ENCODE results near the gene BRME1.

Gene BRME1

GRCh38 chr19:13869281-13869680 lies 36.6 kb downstream of the BRME1 start:
- Histone ChIP-seq H2BK120ac (ENCODE audit: low read depth, low read length) (no peak overlapping the region), H2BK5ac (ENCODE audit: low read length) (no peak overlapping the region), H3K23ac (ENCODE audit: low read depth, low read length, poor library complexity) (no peak overlapping the region), H3K36me3 (replicated peaks in 1 of 2; ENCODE audit: control insufficient read depth in 2 of 2, insufficient read depth in 2 of 2, low read length in 2 of 2) (no peaks in the 10 kb centered on the region), H3K4me1 (ENCODE audit: control insufficient read depth in 2 of 2, insufficient read depth in 1 of 2, low read depth in 1 of 2, low read length in 2 of 2) (peaks cover 7 to 9% of the 10 kb centered on the region in 2 donors), H3K14ac (ENCODE audit: low read length) (no peak overlapping the region), H2AFZ (ENCODE audit: low read length) (no peak overlapping the region), H3K4me2 (ENCODE audit: insufficient read depth, low read length, poor library complexity, severe bottlenecking) (no peak overlapping the region), H3K79me1 (ENCODE audit: low read depth, low read length) (peaks cover 4% of the 10 kb centered on the region), H4K8ac (ENCODE audit: low read depth, low read length) (no peak overlapping the region), H2BK12ac (ENCODE audit: low read length) (no peak overlapping the region), H3K4me3 (ENCODE audit: low read length in 2 of 2) (no peak overlapping the region), H3K18ac (ENCODE audit: low read length) (no peak overlapping the region), H3K27me3 (ENCODE audit: control insufficient read depth in 3 of 3, insufficient read depth in 3 of 3, low read depth in 1 of 3, low read length in 3 of 3) (peaks cover 8 to 45% (median 29%) of the 10 kb centered on the region in 3 experiments), H3K9ac (ENCODE audit: low read depth, low read length, poor library complexity) (no peak overlapping the region), H3K4ac (ENCODE audit: low read length) (no peak overlapping the region), H3K27ac (replicated peaks; ENCODE audit: low read length) (no peak overlapping the region), H4K91ac (ENCODE audit: low read depth, low read length, poor library complexity) (no peak overlapping the region), H3K9me3 (replicated peaks in 1 of 2; ENCODE audit: control insufficient read depth in 2 of 2, insufficient read depth in 1 of 2, low read depth in 1 of 2, low read length in 2 of 2) (peaks cover 0 to 4% of the 10 kb centered on the region in 2 donors), H2BK15ac (ENCODE audit: low read length) (no peak overlapping the region), H2AK5ac (ENCODE audit: low read depth, low read length) (no peak overlapping the region)
- DNase-seq (ENCODE audit: low spot score), result no peak
- WGBS, 2 donors (ENCODE audit: extremely low coverage in 2 of 2, insufficient read length in 2 of 2, insufficient replicate concordance in 1 of 2), result no CpG with 5 or more reads among the region's 13 CpGs

- no peak overlapping the region for H3K4me3 ChIP-seq (ENCODE audit: low read length in 2 of 2)
- no peak overlapping the region for H2BK120ac ChIP-seq (ENCODE audit: low read depth, low read length)
- no peak overlapping the region for H3K23ac ChIP-seq (ENCODE audit: low read depth, low read length, poor library complexity)
- H3K27ac ChIP-seq (replicated peaks; ENCODE audit: low read length), result no peak overlapping the region
- peaks cover 8 to 50% (median 35%) of the 10 kb centered on the region in 3 experiments for H3K27me3 ChIP-seq (ENCODE audit: control insufficient read depth in 3 of 3, insufficient read depth in 3 of 3, low read depth in 1 of 3, low read length in 3 of 3)
- H4K8ac ChIP-seq (ENCODE audit: low read depth, low read length), result no peak overlapping the region
- H3K79me1 ChIP-seq (ENCODE audit: low read depth, low read length), result peaks cover 4% of the 10 kb centered on the region
- no peak overlapping the region for H3K14ac ChIP-seq (ENCODE audit: low read length)
- H3K4me2 ChIP-seq (ENCODE audit: insufficient read depth, low read length, poor library complexity, severe bottlenecking), result no peak overlapping the region
- H3K18ac ChIP-seq (ENCODE audit: low read length), result no peak overlapping the region
- H2AK5ac ChIP-seq (ENCODE audit: low read depth, low read length), result no peak overlapping the region
- no peaks in the 10 kb centered on the region for H3K36me3 ChIP-seq (replicated peaks in 1 of 2; ENCODE audit: control insufficient read depth in 2 of 2, insufficient read depth in 2 of 2, low read length in 2 of 2)
- no peak overlapping the region for H2BK5ac ChIP-seq (ENCODE audit: low read length)
- no peak overlapping the region for H3K4ac ChIP-seq (ENCODE audit: low read length)
- WGBS, 2 donors (ENCODE audit: extremely low coverage in 2 of 2, insufficient read length in 2 of 2, insufficient replicate concordance in 1 of 2), result no CpG with 5 or more reads among the region's 4 CpGs
- H2AFZ ChIP-seq (ENCODE audit: low read length), result no peak overlapping the region
- peaks cover 7 to 10% of the 10 kb centered on the region in 2 donors for H3K4me1 ChIP-seq (ENCODE audit: control insufficient read depth in 2 of 2, insufficient read depth in 1 of 2, low read depth in 1 of 2, low read length in 2 of 2)
- no peak for DNase-seq (ENCODE audit: low spot score)
- no peak overlapping the region for H2BK12ac ChIP-seq (ENCODE audit: low read length)
- no peak overlapping the region for H4K91ac ChIP-seq (ENCODE audit: low read depth, low read length, poor library complexity)
- H3K9ac ChIP-seq (ENCODE audit: low read depth, low read length, poor library complexity), result no peak overlapping the region
- peaks cover 0 to 4% of the 10 kb centered on the region in 2 donors for H3K9me3 ChIP-seq (replicated peaks in 1 of 2; ENCODE audit: control insufficient read depth in 2 of 2, insufficient read depth in 1 of 2, low read depth in 1 of 2, low read length in 2 of 2)
- H2BK15ac ChIP-seq (ENCODE audit: low read length), result no peak overlapping the region
Observed at GRCh38 chr19:13868663-13869062, 37.3 kb downstream of the BRME1 start.

GRCh38 chr19:13866463-13867046 lies 39.4 kb downstream of the BRME1 start:
- Histone ChIP-seq H3K4me1 (ENCODE audit: control insufficient read depth in 2 of 2, insufficient read depth in 1 of 2, low read depth in 1 of 2, low read length in 2 of 2) (peaks cover 9 to 13% of the 10 kb centered on the region in 2 donors), H3K9me3 (replicated peaks in 1 of 2; ENCODE audit: control insufficient read depth in 2 of 2, insufficient read depth in 1 of 2, low read depth in 1 of 2, low read length in 2 of 2) (peaks cover 0 to 4% of the 10 kb centered on the region in 2 donors), H3K27me3 (ENCODE audit: control insufficient read depth in 3 of 3, insufficient read depth in 3 of 3, low read depth in 1 of 3, low read length in 3 of 3) (peaks cover 8 to 52% (median 43%) of the 10 kb centered on the region in 3 experiments), H3K36me3 (replicated peaks in 1 of 2; ENCODE audit: control insufficient read depth in 2 of 2, insufficient read depth in 2 of 2, low read length in 2 of 2) (no peaks in the 10 kb centered on the region), H2AK5ac (ENCODE audit: low read depth, low read length) (peak overlapping the region; percentile 47), H4K91ac (ENCODE audit: low read depth, low read length, poor library complexity) (peak overlapping the region; percentile 92), H2BK5ac (ENCODE audit: low read length) (peak overlapping the region; percentile 3), H2BK12ac (ENCODE audit: low read length) (peak overlapping the region; percentile 42), H3K27ac (replicated peaks; ENCODE audit: low read length) (no peak overlapping the region), H2BK15ac (ENCODE audit: low read length) (no peak overlapping the region), H2BK120ac (ENCODE audit: low read depth, low read length) (peak overlapping the region; percentile 39), H3K4me2 (ENCODE audit: insufficient read depth, low read length, poor library complexity, severe bottlenecking) (no peak overlapping the region), H4K8ac (ENCODE audit: low read depth, low read length) (no peak overlapping the region), H3K4ac (ENCODE audit: low read length) (peak overlapping the region; percentile 78), H3K9ac (ENCODE audit: low read depth, low read length, poor library complexity) (no peak overlapping the region), H3K79me1 (ENCODE audit: low read depth, low read length) (peaks cover 4% of the 10 kb centered on the region), H3K18ac (ENCODE audit: low read length) (peak overlapping the region; percentile 44), H2AFZ (ENCODE audit: low read length) (peak overlapping the region; percentile 93), H3K4me3 (ENCODE audit: low read length in 2 of 2) (peak overlapping the region in 1 of 2 donors; percentile 43), H3K14ac (ENCODE audit: low read length) (peak overlapping the region; percentile 58), H3K23ac (ENCODE audit: low read depth, low read length, poor library complexity) (peak overlapping the region; percentile 1)
- no peak for DNase-seq (ENCODE audit: low spot score)
- WGBS, 2 donors (ENCODE audit: extremely low coverage in 2 of 2, insufficient read length in 2 of 2, insufficient replicate concordance in 1 of 2), result no CpG with 5 or more reads among the region's 15 CpGs

- peaks cover 8 to 49% (median 43%) of the 10 kb centered on the region in 3 experiments for H3K27me3 ChIP-seq (ENCODE audit: control insufficient read depth in 3 of 3, insufficient read depth in 3 of 3, low read depth in 1 of 3, low read length in 3 of 3)
Observed at GRCh38 chr19:13865571-13866462, 40.1 kb downstream of the BRME1 start.

More at GRCh38 chr19:13865571-13866462, 40.1 kb downstream of the BRME1 start:
- no peak overlapping the region for H4K8ac ChIP-seq (ENCODE audit: low read depth, low read length)
- no peak overlapping the region for H2BK15ac ChIP-seq (ENCODE audit: low read length)
- peaks cover 12 to 13% of the 10 kb centered on the region in 2 donors for H3K4me1 ChIP-seq (ENCODE audit: control insufficient read depth in 2 of 2, insufficient read depth in 1 of 2, low read depth in 1 of 2, low read length in 2 of 2)
- no CpG with 5 or more reads among the region's 82 CpGs for WGBS, 2 donors (ENCODE audit: extremely low coverage in 2 of 2, insufficient read length in 2 of 2, insufficient replicate concordance in 1 of 2)
- H3K4me2 ChIP-seq (ENCODE audit: insufficient read depth, low read length, poor library complexity, severe bottlenecking), result peak overlapping the region; percentile 80
- H3K9ac ChIP-seq (ENCODE audit: low read depth, low read length, poor library complexity), result peak overlapping the region; percentile 60
- peak overlapping the region; percentile 56 for H2AK5ac ChIP-seq (ENCODE audit: low read depth, low read length)
- DNase-seq (ENCODE audit: low spot score), result no peak
- H3K27ac ChIP-seq (replicated peaks; ENCODE audit: low read length), result no peak overlapping the region
- peak overlapping the region; percentile 3 for H2BK5ac ChIP-seq (ENCODE audit: low read length)
- H3K4ac ChIP-seq (ENCODE audit: low read length), result peak overlapping the region; percentile 78
- H3K79me1 ChIP-seq (ENCODE audit: low read depth, low read length), result peaks cover 4% of the 10 kb centered on the region
- H2BK12ac ChIP-seq (ENCODE audit: low read length), result peak overlapping the region; percentile 42
- no peaks in the 10 kb centered on the region for H3K36me3 ChIP-seq (replicated peaks in 1 of 2; ENCODE audit: control insufficient read depth in 2 of 2, insufficient read depth in 2 of 2, low read length in 2 of 2)
- peak overlapping the region; percentile 1 for H3K23ac ChIP-seq (ENCODE audit: low read depth, low read length, poor library complexity)
- peak overlapping the region; percentile 43 to 69 for H3K4me3 ChIP-seq (ENCODE audit: low read length in 2 of 2)
- peaks cover 0 to 4% of the 10 kb centered on the region in 2 donors for H3K9me3 ChIP-seq (replicated peaks in 1 of 2; ENCODE audit: control insufficient read depth in 2 of 2, insufficient read depth in 1 of 2, low read depth in 1 of 2, low read length in 2 of 2)
- peak overlapping the region; percentile 71 for H3K18ac ChIP-seq (ENCODE audit: low read length)
- peak overlapping the region; percentile 93 for H2AFZ ChIP-seq (ENCODE audit: low read length)
- H4K91ac ChIP-seq (ENCODE audit: low read depth, low read length, poor library complexity), result peak overlapping the region; percentile 92
- H2BK120ac ChIP-seq (ENCODE audit: low read depth, low read length), result peak overlapping the region; percentile 39
- peak overlapping the region; percentile 58 for H3K14ac ChIP-seq (ENCODE audit: low read length)

Data from neuronal stem cell (in vitro differentiated cells).